Adipocyte (in vitro differentiated cells): ENCODE measurements around the gene ALDH6A1.

Experiments
- DNase-seq: peaks from one replicate; pipeline ENCODE4 v3.0.0-alpha.2; 2015; ENCODE audit warnings: low read depth
- H3K27me3 ChIP-seq: replicated peaks from 2 replicates; pipeline ENCODE4 v1.7.0; 2013; ENCODE audit warnings: mild to moderate bottlenecking, low read length, moderate library complexity; ENCODE audit not compliant: control insufficient read depth, insufficient read depth
- H3K36me3 ChIP-seq: 2 replicates; pipeline ENCODE4 v1.7.0; 2013; ENCODE audit warnings: low read length, mild to moderate bottlenecking, moderate library complexity; ENCODE audit not compliant: control insufficient read depth, insufficient read depth, severe bottlenecking
- H3K4me1 ChIP-seq: 2 replicates; pipeline ENCODE4 v1.7.0; 2013; ENCODE audit warnings: mild to moderate bottlenecking, low read length, moderate library complexity; ENCODE audit not compliant: control insufficient read depth, insufficient read depth
- H3K4me3 ChIP-seq: 2 replicates; pipeline ENCODE4 v1.7.0; 2013; ENCODE audit warnings: mild to moderate bottlenecking, low read length, moderate library complexity
- H3K9ac ChIP-seq: 2 replicates; pipeline ENCODE4 v1.7.0; 2013; ENCODE audit warnings: mild to moderate bottlenecking, low read length, moderate library complexity
- H3K9me3 ChIP-seq: 2 replicates; pipeline ENCODE4 v1.7.0; 2013; ENCODE audit warnings: mild to moderate bottlenecking, low read length, moderate library complexity; ENCODE audit not compliant: control insufficient read depth

The ALDH6A1 gene

DNA sequence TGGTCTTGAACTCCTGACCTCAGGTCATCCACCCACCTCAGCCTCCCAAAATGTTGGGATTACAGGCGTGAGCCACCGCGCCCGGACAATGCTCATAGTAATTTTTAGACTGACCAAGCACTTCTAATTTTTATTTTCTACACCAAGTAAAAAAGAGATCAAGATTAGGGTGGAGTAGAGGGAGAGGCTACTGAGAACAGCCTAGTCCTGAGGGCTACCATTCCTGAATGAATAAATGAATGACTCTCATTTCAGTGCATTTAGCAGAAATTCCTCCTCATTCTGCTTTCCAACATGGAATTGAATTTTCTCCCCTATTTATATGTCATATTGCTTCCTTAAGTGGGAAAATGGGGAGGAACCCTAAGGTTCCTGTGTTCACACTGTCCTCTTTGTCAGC lies 38.7 kb downstream of the ALDH6A1 start:
- Histone ChIP-seq H3K27me3 (no peaks in the 10 kb centered on the region), H3K4me1 (peaks cover 4% of the 10 kb centered on the region), H3K9ac (no peak overlapping the region), H3K4me3 (no peak overlapping the region), H3K36me3 (peaks cover 4% of the 10 kb centered on the region), H3K9me3 (no peaks in the 10 kb centered on the region)
- no peak for DNase-seq

DNA sequence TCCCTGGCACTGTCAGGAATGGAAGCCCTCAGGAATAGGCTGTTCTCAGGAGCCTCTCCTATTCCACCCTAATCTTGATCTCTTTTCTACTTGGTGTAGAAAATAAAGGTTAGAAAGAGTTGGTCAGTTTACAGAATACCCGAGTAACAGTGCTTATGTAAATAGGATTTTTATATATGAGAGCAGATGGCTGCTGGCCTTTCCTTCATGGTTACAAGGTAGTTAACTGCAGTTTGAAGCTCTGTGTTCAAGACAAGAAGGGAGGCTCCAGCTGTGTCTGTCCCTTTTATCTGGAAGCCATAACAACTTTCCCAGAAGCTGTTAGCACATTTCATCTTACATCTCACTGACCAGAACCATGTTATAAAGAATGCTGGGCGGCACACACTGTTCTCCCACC lies 42.0 kb downstream of the ALDH6A1 start:
- H3K4me1 ChIP-seq = no peaks in the 10 kb centered on the region
- no peaks in the 10 kb centered on the region for H3K36me3 ChIP-seq
- no peak overlapping the region for H3K4me3 ChIP-seq
- H3K9me3 ChIP-seq = no peaks in the 10 kb centered on the region
- H3K27me3 ChIP-seq = no peaks in the 10 kb centered on the region
- no peak for DNase-seq
- H3K9ac ChIP-seq = no peak overlapping the region

DNA sequence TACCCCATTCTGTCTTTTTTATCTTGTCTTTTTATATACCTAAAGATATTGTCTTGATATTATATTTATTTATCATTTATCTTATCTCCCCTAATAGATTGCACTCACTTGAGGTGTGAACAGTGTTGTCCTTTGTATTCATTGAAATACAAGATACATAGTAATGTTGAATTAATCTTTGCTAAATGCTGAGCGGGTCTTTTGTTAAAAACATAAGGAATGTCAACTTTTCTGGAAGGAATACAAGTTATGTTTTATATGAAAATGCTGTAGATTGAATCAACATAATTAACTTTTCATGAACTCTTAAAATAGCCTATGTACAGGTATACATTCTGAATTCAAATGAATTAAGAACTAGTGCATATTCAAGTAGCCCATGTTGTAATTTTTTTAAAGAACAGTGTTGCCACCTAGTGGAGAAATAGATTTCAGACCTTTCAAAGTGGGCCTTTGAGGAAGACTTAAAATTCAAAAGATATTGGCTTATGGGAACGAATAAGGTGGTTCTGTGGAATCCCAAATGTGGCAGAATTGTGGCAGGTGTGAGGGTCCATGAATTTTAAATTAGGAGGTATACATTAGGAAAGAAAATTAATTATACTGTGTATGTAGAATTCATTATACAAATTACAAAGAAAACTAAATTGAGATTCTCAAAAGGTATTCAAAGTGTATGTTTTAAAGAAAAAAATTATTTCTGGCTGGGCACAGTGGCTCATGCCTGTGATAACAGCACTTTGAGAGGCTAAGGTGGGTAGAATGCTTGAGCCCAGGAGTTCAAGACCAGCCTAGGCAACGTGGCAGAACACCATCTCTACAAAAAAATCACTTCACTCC lies 46.0 kb downstream of the ALDH6A1 start:
- H3K4me3 ChIP-seq = no peak overlapping the region
- H3K9me3 ChIP-seq = no peaks in the 10 kb centered on the region
- no peak overlapping the region for H3K9ac ChIP-seq
- DNase-seq = peak; percentile 81
- no peaks in the 10 kb centered on the region for H3K27me3 ChIP-seq
- no peaks in the 10 kb centered on the region for H3K4me1 ChIP-seq
- no peaks in the 10 kb centered on the region for H3K36me3 ChIP-seq

DNA sequence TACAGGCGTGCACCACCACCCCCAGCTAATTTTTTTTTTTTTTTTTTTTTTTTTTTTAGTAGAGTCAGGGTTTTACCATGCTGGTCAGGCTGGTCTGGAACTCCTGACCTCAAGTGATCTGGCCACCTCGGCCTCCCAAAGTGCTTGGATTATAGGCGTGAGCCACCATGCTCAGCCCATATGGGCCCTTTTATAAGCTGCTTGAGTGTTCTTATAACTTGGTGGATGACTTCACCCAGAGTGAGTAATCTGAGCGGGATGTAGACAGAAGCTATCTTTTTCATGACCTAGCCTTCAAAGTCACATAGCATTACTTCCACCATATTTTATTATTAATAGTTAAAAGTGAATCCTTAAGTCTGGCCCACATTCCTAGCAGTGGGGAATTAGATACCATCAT lies 48.7 kb downstream of the ALDH6A1 start:
- H3K4me1 ChIP-seq = no peaks in the 10 kb centered on the region

DNA sequence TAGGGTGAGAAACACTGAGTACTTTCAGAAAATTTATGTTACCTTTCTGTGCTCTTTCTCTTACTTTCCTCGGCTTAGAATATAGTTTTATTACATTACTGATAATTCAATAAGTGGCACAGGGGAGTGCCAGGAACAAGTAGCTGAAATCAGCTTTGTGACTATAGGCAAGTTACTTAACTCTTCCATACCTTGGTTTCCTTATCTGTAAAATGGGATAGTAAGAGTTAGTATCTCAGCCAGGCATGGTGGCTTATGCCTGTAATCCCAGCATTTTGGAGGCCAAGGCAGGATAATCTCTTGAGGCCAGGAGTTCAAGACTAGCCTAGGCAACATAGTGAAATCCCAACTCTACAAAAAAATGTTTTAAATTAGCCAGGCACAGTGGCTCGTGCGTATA lies 49.7 kb downstream of the ALDH6A1 start:
- H3K9me3 ChIP-seq = no peaks in the 10 kb centered on the region
- H3K4me3 ChIP-seq = no peak overlapping the region

More for the DNA sequence above, 48.7 kb downstream of the ALDH6A1 start:
- no peaks in the 10 kb centered on the region for H3K9me3 ChIP-seq
- no peaks in the 10 kb centered on the region for H3K27me3 ChIP-seq
- H3K36me3 ChIP-seq = no peaks in the 10 kb centered on the region
- no peak overlapping the region for H3K4me3 ChIP-seq
- H3K9ac ChIP-seq = no peak overlapping the region
- DNase-seq = peak; percentile 30

DNA sequence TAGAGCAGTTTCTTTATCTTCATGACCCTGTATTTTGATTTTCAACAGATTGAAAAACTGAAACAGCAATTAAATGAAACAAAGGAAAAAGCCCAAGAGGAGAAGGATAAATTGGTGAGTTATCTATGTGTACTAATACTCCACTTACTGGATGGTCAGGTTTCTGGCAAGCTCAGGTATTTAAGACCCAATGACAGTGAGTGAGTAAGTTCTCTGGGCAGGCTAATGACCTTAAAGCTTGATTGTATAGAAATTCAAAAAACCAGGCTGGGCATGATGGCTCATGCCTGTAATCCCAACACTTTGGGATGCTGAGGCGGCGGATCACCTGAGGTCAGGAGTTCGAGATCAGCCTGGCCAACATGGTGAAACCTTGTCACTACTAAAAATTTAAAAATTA lies 55.1 kb downstream of the ALDH6A1 start:
- DNase-seq = no peak
- Histone ChIP-seq H3K4me1 (no peaks in the 10 kb centered on the region), H3K36me3 (no peaks in the 10 kb centered on the region), H3K9me3 (no peaks in the 10 kb centered on the region), H3K9ac (no peak overlapping the region), H3K4me3 (no peak overlapping the region), H3K27me3 (no peaks in the 10 kb centered on the region)

More for the DNA sequence above, 49.7 kb downstream of the ALDH6A1 start:
- Histone ChIP-seq H3K36me3 (no peaks in the 10 kb centered on the region), H3K27me3 (no peaks in the 10 kb centered on the region), H3K4me1 (no peaks in the 10 kb centered on the region), H3K9ac (no peak overlapping the region)
- DNase-seq = no peak

DNA sequence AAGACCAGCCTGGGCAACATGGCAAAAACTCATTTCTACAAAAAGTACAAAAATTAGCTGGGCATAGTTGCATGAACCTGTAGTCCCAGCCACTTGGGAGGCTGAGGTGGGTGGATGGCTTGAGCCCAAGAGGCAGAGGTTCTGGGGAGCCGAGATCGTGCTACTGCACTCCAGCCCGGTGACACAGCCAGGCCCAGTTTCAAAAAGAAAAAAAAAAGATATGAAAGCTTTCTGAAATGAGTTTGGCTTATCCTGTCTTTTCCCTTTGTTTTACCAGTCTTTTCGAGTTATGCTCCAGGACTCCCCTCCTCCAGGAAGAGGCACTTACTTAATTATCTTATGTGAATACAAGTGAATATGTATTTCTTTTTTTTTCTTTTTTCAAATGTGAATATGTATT lies 61.9 kb downstream of the ALDH6A1 start:
- H3K36me3 ChIP-seq = no peaks in the 10 kb centered on the region
- H3K9ac ChIP-seq = no peak overlapping the region
- H3K4me3 ChIP-seq = no peak overlapping the region
- peaks cover 6% of the 10 kb centered on the region for H3K4me1 ChIP-seq
- DNase-seq = no peak
- H3K9me3 ChIP-seq = no peaks in the 10 kb centered on the region
- H3K27me3 ChIP-seq = no peaks in the 10 kb centered on the region

DNA sequence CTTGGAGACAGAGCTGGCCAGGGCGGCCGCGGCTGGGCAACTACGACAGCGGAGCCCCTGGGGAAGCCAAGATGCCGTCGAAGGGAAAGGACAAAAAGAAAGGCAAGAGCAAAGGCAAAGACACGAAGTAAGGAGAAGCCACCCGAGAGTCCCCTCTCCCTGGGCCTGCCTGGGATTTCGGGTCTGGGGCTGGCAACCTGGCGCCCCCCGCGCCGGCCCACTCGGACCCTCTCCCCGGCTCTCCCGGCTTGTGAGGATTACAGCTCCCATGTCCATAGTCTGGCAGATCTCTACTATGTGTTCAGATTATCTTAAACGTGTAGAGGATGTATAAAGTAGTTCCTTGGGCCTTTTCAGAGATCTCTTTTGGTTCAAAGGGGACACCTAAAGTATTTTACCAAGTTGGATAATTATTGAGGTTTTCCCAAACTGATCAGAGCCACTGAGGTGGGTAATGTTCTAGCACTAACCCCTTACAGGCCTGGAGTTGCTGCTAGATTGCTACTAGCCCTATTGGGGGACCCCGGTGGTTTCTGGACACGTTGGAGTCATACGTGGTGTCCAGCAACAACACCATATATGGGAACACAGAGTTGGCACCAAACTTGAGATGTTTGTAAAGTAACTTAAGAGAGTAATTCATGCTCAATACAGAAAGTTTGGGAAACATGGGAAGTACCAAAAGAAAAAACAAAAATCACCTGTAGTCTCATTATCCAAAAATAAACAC lies 64.7 kb downstream of the ALDH6A1 start:
- Histone ChIP-seq H3K27me3 (no peaks in the 10 kb centered on the region), H3K9me3 (no peaks in the 10 kb centered on the region)
- DNase-seq = peak; percentile 72

DNA sequence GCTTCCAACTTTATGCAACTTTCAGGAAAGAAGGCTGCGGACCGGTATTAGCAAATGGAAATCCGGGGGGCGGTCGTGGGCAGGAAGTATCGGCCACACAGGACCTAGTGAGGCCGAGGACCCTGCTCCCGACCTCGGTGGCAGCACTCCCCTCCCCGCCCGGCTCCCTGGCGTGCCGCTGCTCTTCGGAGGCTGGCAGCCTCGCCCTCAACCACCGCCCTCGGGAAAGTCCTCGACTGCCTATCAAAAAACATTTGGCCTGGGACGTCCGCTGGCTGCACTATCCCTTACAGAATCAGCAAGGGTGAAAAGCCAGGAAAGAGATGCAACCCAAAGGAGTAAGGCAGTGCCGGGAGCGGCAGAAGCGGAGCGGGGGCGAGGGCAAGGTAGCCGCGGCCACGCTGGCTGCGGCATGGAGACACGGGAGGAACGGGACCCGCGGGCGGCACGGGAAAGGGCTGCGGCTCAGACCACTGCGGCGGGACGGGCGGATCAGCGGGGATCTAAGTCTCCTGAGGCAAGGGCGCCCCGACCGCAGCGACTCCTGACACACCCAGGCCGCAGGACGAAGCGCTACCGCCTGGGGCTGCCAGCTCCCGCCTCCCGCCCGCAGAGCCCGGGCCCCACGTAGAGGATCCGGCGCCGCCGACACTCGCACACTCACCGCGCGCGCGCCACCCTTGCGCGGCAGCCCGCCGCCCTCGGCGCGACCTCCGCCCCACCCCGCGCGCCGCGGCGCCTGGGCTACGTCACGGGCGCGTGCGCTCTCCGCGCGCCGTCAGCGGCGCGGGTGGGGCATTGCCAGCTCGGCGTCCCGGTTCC lies 65.5 kb downstream of the ALDH6A1 start, which contains the start of the genes BBOF1 and ENTPD5:
Gene BBOF1 (plus strand): TSS at position 764 of the 822 bp plus-strand sequence. CDS start 130 bp downstream, outside the sequence.
Gene ENTPD5 (minus strand): TSS at position 703 of the 822 bp plus-strand sequence. CDS start 31,186 bp downstream, outside the sequence.
- H3K9me3 ChIP-seq = no peaks in the 10 kb centered on the region
- H3K27me3 ChIP-seq = no peaks in the 10 kb centered on the region
- peak within 1 kb of the TSS; percentile 100 for H3K9ac ChIP-seq
- DNase-seq = peak; percentile 96
- H3K4me3 ChIP-seq = peak within 1 kb of the TSS; percentile 99
- peaks cover 10% of the 10 kb centered on the region for H3K4me1 ChIP-seq
- H3K36me3 ChIP-seq = peaks cover 5% of the 10 kb centered on the region

More for the DNA sequence above, 64.7 kb downstream of the ALDH6A1 start:
- peaks cover 6% of the 10 kb centered on the region for H3K4me1 ChIP-seq
- H3K9ac ChIP-seq = peak overlapping the region; percentile 100
- peak overlapping the region; percentile 99 for H3K4me3 ChIP-seq
- no peaks in the 10 kb centered on the region for H3K36me3 ChIP-seq

DNA sequence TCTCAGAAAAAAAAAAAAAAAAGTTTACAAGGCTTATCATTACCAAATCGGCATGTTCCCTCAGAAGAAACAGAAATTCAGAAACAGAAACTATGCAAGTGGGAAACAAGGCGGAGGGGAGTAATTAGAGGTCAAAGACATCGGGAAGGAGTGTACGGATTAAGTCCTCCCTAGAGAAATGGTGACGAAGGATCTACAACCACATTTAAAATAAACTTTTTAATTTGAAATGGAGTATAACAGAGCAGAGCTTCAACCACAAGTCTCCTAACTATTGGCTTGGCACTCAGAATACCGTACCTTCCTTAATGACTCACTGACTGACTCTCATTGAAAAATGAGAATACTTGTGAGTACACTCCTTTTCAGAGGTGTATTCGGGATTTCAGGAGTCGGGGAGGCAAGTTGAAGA lies 66.1 kb downstream of the ALDH6A1 start:
- peaks cover 10% of the 10 kb centered on the region for H3K4me1 ChIP-seq
- peaks cover 5% of the 10 kb centered on the region for H3K36me3 ChIP-seq
- DNase-seq = peak; percentile 73
- H3K27me3 ChIP-seq = no peaks in the 10 kb centered on the region
- H3K9me3 ChIP-seq = no peaks in the 10 kb centered on the region
- H3K9ac ChIP-seq = peak overlapping the region; percentile 100
- peak overlapping the region; percentile 99 for H3K4me3 ChIP-seq
